Body of pancreas (tissue), 4 donors: ENCODE measurements around the gene TBC1D10B.

Experiments used
- POLR2A ChIP-seq, 3 donors: fragments of 450-650 bp; IDR thresholded peaks; one replicate each; pipeline ENCODE4 v1.6.1; 2016; ENCODE audit warnings: antibody characterized with exemption in 3 of 3, mild to moderate bottlenecking in 2 of 3
- TF ChIP-seq, protein P1 (sequence below), 7 experiments: fragments of 450-650 bp in 4 of 7; fragments of 200-600 bp in 3 of 7; sonication (generic) in 3 of 7; IDR thresholded peaks; one replicate each; pipeline ENCODE4 v1.5.1; 2016 to 2019; ENCODE audit warnings: antibody characterized with exemption in 7 of 7

DNA sequence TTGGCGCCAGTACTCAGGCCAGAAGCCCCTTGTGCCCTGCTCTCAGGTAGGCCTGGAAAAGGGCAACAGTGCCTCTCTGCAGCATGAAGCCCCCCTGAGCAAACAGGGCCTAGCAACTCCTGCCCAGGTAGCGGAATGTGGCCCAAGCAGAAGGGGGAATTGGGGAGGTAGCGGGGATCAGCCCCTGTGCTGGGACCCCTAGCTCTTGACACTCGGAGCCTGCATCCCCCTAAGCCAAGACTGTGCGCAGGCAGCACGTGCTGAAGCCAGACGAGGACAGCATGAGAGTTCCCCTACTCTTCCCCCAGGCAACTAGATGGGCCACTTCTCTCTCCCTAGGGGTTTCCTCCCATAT lies 14.4 kb downstream of the TBC1D10B start:
- TF ChIP-seq, protein P1, sequence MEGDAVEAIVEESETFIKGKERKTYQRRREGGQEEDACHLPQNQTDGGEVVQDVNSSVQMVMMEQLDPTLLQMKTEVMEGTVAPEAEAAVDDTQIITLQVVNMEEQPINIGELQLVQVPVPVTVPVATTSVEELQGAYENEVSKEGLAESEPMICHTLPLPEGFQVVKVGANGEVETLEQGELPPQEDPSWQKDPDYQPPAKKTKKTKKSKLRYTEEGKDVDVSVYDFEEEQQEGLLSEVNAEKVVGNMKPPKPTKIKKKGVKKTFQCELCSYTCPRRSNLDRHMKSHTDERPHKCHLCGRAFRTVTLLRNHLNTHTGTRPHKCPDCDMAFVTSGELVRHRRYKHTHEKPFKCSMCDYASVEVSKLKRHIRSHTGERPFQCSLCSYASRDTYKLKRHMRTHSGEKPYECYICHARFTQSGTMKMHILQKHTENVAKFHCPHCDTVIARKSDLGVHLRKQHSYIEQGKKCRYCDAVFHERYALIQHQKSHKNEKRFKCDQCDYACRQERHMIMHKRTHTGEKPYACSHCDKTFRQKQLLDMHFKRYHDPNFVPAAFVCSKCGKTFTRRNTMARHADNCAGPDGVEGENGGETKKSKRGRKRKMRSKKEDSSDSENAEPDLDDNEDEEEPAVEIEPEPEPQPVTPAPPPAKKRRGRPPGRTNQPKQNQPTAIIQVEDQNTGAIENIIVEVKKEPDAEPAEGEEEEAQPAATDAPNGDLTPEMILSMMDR (IDR thresholded peaks at IDR 0.05) = no peak
- TF ChIP-seq POLR2A (IDR thresholded peaks at IDR 0.05) = no peak
